ENCODE data around the gene PICK1. TPM values are rescaled to one million over a fixed set of nuclear protein-coding genes. Genes with fewer than 3 reads are reported as not detected.

Gene PICK1
- total and polyA plus RNA-seq, 2 of the 13 experiments (the other 11 are each of a cell fraction or from before 2014, with no cell fraction given): 19.3 to 25.3 TPM

GRCh38 chr22:38056969-38057891, at the start of gene PICK1 (continued):
- no peak for TF ChIP-seq ZNF512B (CRISPR knock-in tag; IDR thresholded peaks at IDR 0.05; ENCODE audit: borderline replicate concordance)
- peak; percentile 50; the same call in 1 of the 2 replicates for TF ChIP-seq ZGPAT (CRISPR knock-in tag; IDR thresholded peaks at IDR 0.05)
- 0 out of 2 replicates have a peak, but pooled peaks have one; percentile 62 for TF ChIP-seq HBP1 (CRISPR knock-in tag; IDR thresholded peaks at IDR 0.05; ENCODE audit: low read depth)
- no peak for TF ChIP-seq KLF12 (CRISPR knock-in tag; IDR thresholded peaks at IDR 0.05; ENCODE audit: borderline replicate concordance)
- peak; percentile 52 for TF ChIP-seq RCOR2 (CRISPR knock-in tag; IDR thresholded peaks at IDR 0.05)
- peak; percentile 57; the same call in 1 of the 2 replicates for TF ChIP-seq REL (CRISPR knock-in tag; conservative IDR thresholded peaks at IDR 0.05)
- 0 out of 2 replicates have a peak, but pooled peaks have one; percentile 12 for TF ChIP-seq TFDP1 (CRISPR knock-in tag; IDR thresholded peaks at IDR 0.05; ENCODE audit: borderline replicate concordance)
- TF ChIP-seq NFKB2 (CRISPR knock-in tag; IDR thresholded peaks at IDR 0.05; ENCODE audit: borderline replicate concordance): 0 out of 2 replicates have a peak, but pooled peaks have one; percentile 30
- TF ChIP-seq ZNF670 (CRISPR knock-in tag; IDR thresholded peaks at IDR 0.05; ENCODE audit: borderline replicate concordance): no peak
- TF ChIP-seq SAP130 (CRISPR knock-in tag; IDR thresholded peaks at IDR 0.05; ENCODE audit: low read depth): peak; percentile 75
- no peak for TF ChIP-seq ZNF770 (CRISPR knock-in tag; IDR thresholded peaks at IDR 0.05)
- TF ChIP-seq ZNF784 (CRISPR knock-in tag; IDR thresholded peaks at IDR 0.05; ENCODE audit: borderline replicate concordance): no peak; the same call in 1 of the 2 replicates
- TF ChIP-seq FOXA3 (CRISPR knock-in tag; IDR thresholded peaks at IDR 0.05): peak; percentile 27; the same call in 1 of the 2 replicates
- peak; percentile 86 for TF ChIP-seq ZNF740 (CRISPR knock-in tag; IDR thresholded peaks at IDR 0.05)

Data from HepG2 (cell line).